Right atrium auricular region (tissue), 2 donors: ENCODE data around the gene MRPL49. TPM values are rescaled to one million over a fixed set of nuclear protein-coding genes. Genes with fewer than 3 reads are reported as not detected.
"Not testable (repeated sequence)": the region's sequence is repeated elsewhere in the genome, so short reads cannot be mapped to it uniquely, and the experiment has no call there.

Experiments
- DNase-seq: peaks from one replicate; pipeline ENCODE4 v3.0.0-alpha.2; 2019; ENCODE audit warnings: low spot score
- H3K27ac ChIP-seq, 2 donors: fragments of 200-600 bp; sonication (generic); 1 replicate in 1 of 2; 2 replicates in 1 of 2; pipeline ENCODE4 v1.5.1; 2016 to 2019
- H3K27me3 ChIP-seq, 2 donors: fragments of 200-600 bp; sonication (generic); one replicate each; pipeline versions ENCODE4 v1.5.1 to v1.6.0; 2017 to 2019
- H3K36me3 ChIP-seq: fragments of 200-600 bp; sonication (generic); one replicate; pipeline ENCODE4 v1.5.1; 2016
- H3K4me1 ChIP-seq, 2 donors: fragments of 200-600 bp; sonication (generic); one replicate each; pipeline versions ENCODE4 v1.5.1 to v1.6.0; 2017 to 2019
- H3K4me3 ChIP-seq, 2 donors: fragments of 200-600 bp; sonication (generic); 1 replicate in 1 of 2; 2 replicates in 1 of 2; pipeline ENCODE4 v1.5.1; 2017 to 2019; ENCODE audit warnings: mild to moderate bottlenecking in 1 of 2, moderate library complexity in 1 of 2
- H3K9me3 ChIP-seq, 2 donors: fragments of 200-600 bp; sonication (generic); one replicate each; pipeline ENCODE4 v1.5.1; 2019
- CTCF ChIP-seq, 2 donors: fragments of 200-600 bp; sonication (generic); IDR thresholded peaks; one replicate each; pipeline ENCODE4 v1.5.1; 2019; ENCODE audit warnings: antibody characterized with exemption in 2 of 2
- total RNA-seq, 2 donors: library from RNA; depleted of rRNA; stranded (reverse); fragments of >200 nt; gene quantifications; one replicate each; pipeline ENCODE4 v1.1.0, GENCODE V29; 2016

The MRPL49 gene
- total RNA-seq, 2 donors from 2014 or later, result 38.8 to 47.8 TPM

- Histone ChIP-seq H3K4me1 (peaks cover 0 to 52% of the 10 kb centered on the region in 2 donors), H3K27ac (peak overlapping the region; percentile 57 to 75)
- no peak for DNase-seq
Measured at GRCh38 chr11:65118097-65118837, 3.9 kb upstream of the MRPL49 start.

GRCh38 chr11:65118891-65119669, 3.0 kb upstream of the MRPL49 start:
- H3K4me3 ChIP-seq, H3K27me3 ChIP-seq, H3K9me3 ChIP-seq, DNase-seq: not testable (repeated sequence)
- Histone ChIP-seq H3K36me3 (peaks cover 34% of the 10 kb centered on the region), H3K27ac (peak overlapping the region in 1 of 2 donors; percentile 8), H3K4me1 (peaks cover 0 to 47% of the 10 kb centered on the region in 2 donors)

More at GRCh38 chr11:65118097-65118837, 3.9 kb upstream of the MRPL49 start:
- no peaks in the 10 kb centered on the region for H3K27me3 ChIP-seq
- peak in 1 of 2 donors; percentile 34 for TF ChIP-seq CTCF (IDR thresholded peaks at IDR 0.05)
- H3K9me3 ChIP-seq, result no peaks in the 10 kb centered on the region
- H3K4me3 ChIP-seq, result no peak overlapping the region
- peaks cover 34% of the 10 kb centered on the region for H3K36me3 ChIP-seq

- H3K27me3 ChIP-seq, result no peaks in the 10 kb centered on the region
- no peak overlapping the region for H3K27ac ChIP-seq
- peaks cover 0 to 47% of the 10 kb centered on the region in 2 donors for H3K4me1 ChIP-seq
- H3K4me3 ChIP-seq, result no peak overlapping the region
- TF ChIP-seq CTCF (IDR thresholded peaks at IDR 0.05), result no peak
- no peaks in the 10 kb centered on the region for H3K9me3 ChIP-seq
- H3K36me3 ChIP-seq, result peaks cover 35% of the 10 kb centered on the region
- no peak for DNase-seq
Measured at GRCh38 chr11:65119670-65119995, 2.5 kb upstream of the MRPL49 start.

GRCh38 chr11:65120831-65121230, 1.3 kb upstream of the MRPL49 start:
- TF ChIP-seq CTCF (IDR thresholded peaks at IDR 0.05), result no peak
- DNase-seq, result no peak
- H3K27ac ChIP-seq, result peak overlapping the region; percentile 91 to 92
- H3K4me1 ChIP-seq, result peaks cover 0 to 44% of the 10 kb centered on the region in 2 donors
- H3K36me3 ChIP-seq, result peaks cover 47% of the 10 kb centered on the region
- no peaks in the 10 kb centered on the region for H3K27me3 ChIP-seq
- peak overlapping the region; percentile 85 to 96 for H3K4me3 ChIP-seq
- no peaks in the 10 kb centered on the region for H3K9me3 ChIP-seq

GRCh38 chr11:65121447-65121864, 665 bp upstream of the MRPL49 start:
- Histone ChIP-seq H3K27me3 (no peaks in the 10 kb centered on the region), H3K4me1 (peaks cover 0 to 37% of the 10 kb centered on the region in 2 donors), H3K4me3 (peak overlapping the region; percentile 85 to 96), H3K36me3 (peaks cover 51% of the 10 kb centered on the region), H3K27ac (peak overlapping the region; percentile 91 to 92), H3K9me3 (no peaks in the 10 kb centered on the region)
- no peak for TF ChIP-seq CTCF (IDR thresholded peaks at IDR 0.05)
- DNase-seq, result no peak

- Histone ChIP-seq H3K27me3 (no peaks in the 10 kb centered on the region), H3K36me3 (peaks cover 65% of the 10 kb centered on the region), H3K4me1 (peaks cover 0 to 23% of the 10 kb centered on the region in 2 donors), H3K9me3 (no peaks in the 10 kb centered on the region), H3K27ac (no peak overlapping the region), H3K4me3 (no peak overlapping the region)
- DNase-seq, result no peak
- TF ChIP-seq CTCF (IDR thresholded peaks at IDR 0.05), result no peak
Measured at GRCh38 chr11:65124480-65125196, 2.5 kb downstream of the MRPL49 start.
